ENCODE data around the gene CLEC4G.

CLEC4G gene

GRCh38 chr19:7778081-7778480 lies 46.2 kb upstream of the CLEC4G start:
- no peak overlapping the region for H3K4me3 ChIP-seq (ENCODE audit: low read depth in 1 of 2, low read length in 2 of 2)
- peaks cover 5% of the 10 kb centered on the region for H3K27me3 ChIP-seq (ENCODE audit: insufficient read depth, low read length, poor library complexity)
- no peak overlapping the region for H3K9ac ChIP-seq (ENCODE audit: low read depth, low read length)
- H3K4me1 ChIP-seq (ENCODE audit: insufficient read depth, low read length): no peaks in the 10 kb centered on the region
- no peaks in the 10 kb centered on the region for H3K79me2 ChIP-seq (ENCODE audit: insufficient read depth, low read length)
- no peak overlapping the region for H2AFZ ChIP-seq (ENCODE audit: low read depth, low read length)
- ATAC-seq (ENCODE audit: insufficient read depth, low read depth) (no peak), DNase-seq (no peak)
- H3K27ac ChIP-seq (ENCODE audit: low read length): no peak overlapping the region
- no peaks in the 10 kb centered on the region for H3K9me3 ChIP-seq (ENCODE audit: insufficient read depth, low read length, severe bottlenecking)
- TF ChIP-seq EZH2 (IDR thresholded peaks at IDR 0.05; ENCODE audit: borderline replicate concordance, low read depth, low read length, severe bottlenecking): no peak
- TF ChIP-seq, protein P1, sequence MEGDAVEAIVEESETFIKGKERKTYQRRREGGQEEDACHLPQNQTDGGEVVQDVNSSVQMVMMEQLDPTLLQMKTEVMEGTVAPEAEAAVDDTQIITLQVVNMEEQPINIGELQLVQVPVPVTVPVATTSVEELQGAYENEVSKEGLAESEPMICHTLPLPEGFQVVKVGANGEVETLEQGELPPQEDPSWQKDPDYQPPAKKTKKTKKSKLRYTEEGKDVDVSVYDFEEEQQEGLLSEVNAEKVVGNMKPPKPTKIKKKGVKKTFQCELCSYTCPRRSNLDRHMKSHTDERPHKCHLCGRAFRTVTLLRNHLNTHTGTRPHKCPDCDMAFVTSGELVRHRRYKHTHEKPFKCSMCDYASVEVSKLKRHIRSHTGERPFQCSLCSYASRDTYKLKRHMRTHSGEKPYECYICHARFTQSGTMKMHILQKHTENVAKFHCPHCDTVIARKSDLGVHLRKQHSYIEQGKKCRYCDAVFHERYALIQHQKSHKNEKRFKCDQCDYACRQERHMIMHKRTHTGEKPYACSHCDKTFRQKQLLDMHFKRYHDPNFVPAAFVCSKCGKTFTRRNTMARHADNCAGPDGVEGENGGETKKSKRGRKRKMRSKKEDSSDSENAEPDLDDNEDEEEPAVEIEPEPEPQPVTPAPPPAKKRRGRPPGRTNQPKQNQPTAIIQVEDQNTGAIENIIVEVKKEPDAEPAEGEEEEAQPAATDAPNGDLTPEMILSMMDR (IDR thresholded peaks at IDR 0.05; ENCODE audit: borderline replicate concordance, extremely low read depth, low read length, poor library complexity, severe bottlenecking): no peak
- no peaks in the 10 kb centered on the region for H3K36me3 ChIP-seq (ENCODE audit: insufficient read depth, low read length)
- H3K4me2 ChIP-seq (ENCODE audit: insufficient read depth, low read length): no peak overlapping the region
- H4K20me1 ChIP-seq (ENCODE audit: insufficient read depth, low read length): no peaks in the 10 kb centered on the region

GRCh38 chr19:7775761-7776160 lies 43.9 kb upstream of the CLEC4G start:
- DNase-seq: no peak
- ATAC-seq (ENCODE audit: insufficient read depth, low read depth): no peak
- Histone ChIP-seq H2AFZ (ENCODE audit: low read depth, low read length) (no peak overlapping the region), H4K20me1 (ENCODE audit: insufficient read depth, low read length) (no peaks in the 10 kb centered on the region), H3K79me2 (ENCODE audit: insufficient read depth, low read length) (no peaks in the 10 kb centered on the region), H3K27ac (ENCODE audit: low read length) (no peak overlapping the region), H3K4me3 (ENCODE audit: low read depth in 1 of 2, low read length in 2 of 2) (no peak overlapping the region), H3K36me3 (ENCODE audit: insufficient read depth, low read length) (no peaks in the 10 kb centered on the region), H3K9ac (ENCODE audit: low read depth, low read length) (no peak overlapping the region), H3K4me1 (ENCODE audit: insufficient read depth, low read length) (no peaks in the 10 kb centered on the region), H3K4me2 (ENCODE audit: insufficient read depth, low read length) (no peak overlapping the region), H3K27me3 (ENCODE audit: insufficient read depth, low read length, poor library complexity) (peaks cover 5% of the 10 kb centered on the region), H3K9me3 (ENCODE audit: insufficient read depth, low read length, severe bottlenecking) (no peaks in the 10 kb centered on the region)
- no peak for TF ChIP-seq EZH2 (IDR thresholded peaks at IDR 0.05; ENCODE audit: borderline replicate concordance, low read depth, low read length, severe bottlenecking)
- TF ChIP-seq, protein P1 (IDR thresholded peaks at IDR 0.05; ENCODE audit: borderline replicate concordance, extremely low read depth, low read length, poor library complexity, severe bottlenecking): no peak

GRCh38 chr19:7773841-7774240 lies 41.9 kb upstream of the CLEC4G start:
- Histone ChIP-seq H3K27ac (ENCODE audit: low read length) (no peak overlapping the region), H3K27me3 (ENCODE audit: insufficient read depth, low read length, poor library complexity) (peaks cover 5% of the 10 kb centered on the region), H3K4me2 (ENCODE audit: insufficient read depth, low read length) (no peak overlapping the region), H3K4me3 (ENCODE audit: low read depth in 1 of 2, low read length in 2 of 2) (no peak overlapping the region), H2AFZ (ENCODE audit: low read depth, low read length) (no peak overlapping the region), H4K20me1 (ENCODE audit: insufficient read depth, low read length) (no peaks in the 10 kb centered on the region), H3K9me3 (ENCODE audit: insufficient read depth, low read length, severe bottlenecking) (no peaks in the 10 kb centered on the region), H3K79me2 (ENCODE audit: insufficient read depth, low read length) (no peaks in the 10 kb centered on the region), H3K9ac (ENCODE audit: low read depth, low read length) (no peak overlapping the region), H3K4me1 (ENCODE audit: insufficient read depth, low read length) (no peaks in the 10 kb centered on the region), H3K36me3 (ENCODE audit: insufficient read depth, low read length) (no peaks in the 10 kb centered on the region)
- DNase-seq: no peak
- TF ChIP-seq EZH2 (IDR thresholded peaks at IDR 0.05; ENCODE audit: borderline replicate concordance, low read depth, low read length, severe bottlenecking): no peak
- TF ChIP-seq, protein P1 (IDR thresholded peaks at IDR 0.05; ENCODE audit: borderline replicate concordance, extremely low read depth, low read length, poor library complexity, severe bottlenecking): no peak
- no peak for ATAC-seq (ENCODE audit: insufficient read depth, low read depth)

- no peaks in the 10 kb centered on the region for H3K36me3 ChIP-seq (ENCODE audit: insufficient read depth, low read length)
- H2AFZ ChIP-seq (ENCODE audit: low read depth, low read length): no peak overlapping the region
- no peak overlapping the region for H3K9ac ChIP-seq (ENCODE audit: low read depth, low read length)
- H3K4me1 ChIP-seq (ENCODE audit: insufficient read depth, low read length): no peaks in the 10 kb centered on the region
- no peak overlapping the region for H3K27ac ChIP-seq (ENCODE audit: low read length)
- TF ChIP-seq, protein P1 (IDR thresholded peaks at IDR 0.05; ENCODE audit: borderline replicate concordance, extremely low read depth, low read length, poor library complexity, severe bottlenecking): no peak
- no peak for TF ChIP-seq EZH2 (IDR thresholded peaks at IDR 0.05; ENCODE audit: borderline replicate concordance, low read depth, low read length, severe bottlenecking)
- DNase-seq (no peak), ATAC-seq (ENCODE audit: insufficient read depth, low read depth) (no peak)
- H3K9me3 ChIP-seq (ENCODE audit: insufficient read depth, low read length, severe bottlenecking): no peaks in the 10 kb centered on the region
- H3K79me2 ChIP-seq (ENCODE audit: insufficient read depth, low read length): no peaks in the 10 kb centered on the region
- no peak overlapping the region for H3K4me3 ChIP-seq (ENCODE audit: low read depth in 1 of 2, low read length in 2 of 2)
- no peak overlapping the region for H3K4me2 ChIP-seq (ENCODE audit: insufficient read depth, low read length)
- peaks cover 3% of the 10 kb centered on the region for H3K27me3 ChIP-seq (ENCODE audit: insufficient read depth, low read length, poor library complexity)
- no peaks in the 10 kb centered on the region for H4K20me1 ChIP-seq (ENCODE audit: insufficient read depth, low read length)
Measured at GRCh38 chr19:7772752-7773291, 40.9 kb upstream of the CLEC4G start.
